ENCODE results near the gene SLC25A44.

SLC25A44 gene

GRCh38 chr1:156238248-156238647 lies 44.3 kb downstream of the SLC25A44 start:
- no peaks in the 10 kb centered on the region for H3K9me2 ChIP-seq (replicated peaks; ENCODE audit: low read depth, low read length)
- no peak overlapping the region for H2AFZ ChIP-seq (ENCODE audit: low read length)
- H3F3A ChIP-seq (ENCODE audit: low read depth): no peaks in the 10 kb centered on the region
- no peaks in the 10 kb centered on the region for H3K79me2 ChIP-seq (ENCODE audit: insufficient read depth, low read length)
- H3K36me3 ChIP-seq (ENCODE audit: insufficient read depth, low read length): peaks cover 25% of the 10 kb centered on the region; the same call in 1 of the 2 replicates
- no peaks in the 10 kb centered on the region for H3K27me3 ChIP-seq (ENCODE audit: insufficient read depth, low read length, poor library complexity, severe bottlenecking)
- TF ChIP-seq CTCF (conservative IDR thresholded peaks at IDR 0.05; ENCODE audit: low read length) (no peak), EZH2phosphoT487 (IDR thresholded peaks at IDR 0.05; ENCODE audit: borderline replicate concordance) (no peak)
- H4K20me1 ChIP-seq (ENCODE audit: insufficient read depth, low read length, poor library complexity, severe bottlenecking): no peaks in the 10 kb centered on the region
- H3K4me3 ChIP-seq (ENCODE audit: low read length, poor library complexity, severe bottlenecking): no peak overlapping the region
- no peaks in the 10 kb centered on the region for H3K4me1 ChIP-seq (ENCODE audit: insufficient read depth, low read length, poor library complexity, severe bottlenecking)
- H3K4me2 ChIP-seq (ENCODE audit: low read depth, low read length, poor library complexity, severe bottlenecking): no peak overlapping the region
- H3K9me3 ChIP-seq (ENCODE audit: insufficient read depth, low read depth, low read length): no peaks in the 10 kb centered on the region
- no peak overlapping the region for H3K9ac ChIP-seq (ENCODE audit: low read depth, low read length, poor library complexity, severe bottlenecking)

GRCh38 chr1:156241311-156241811 lies 47.5 kb downstream of the SLC25A44 start:
- no peaks in the 10 kb centered on the region for H3K9me2 ChIP-seq (replicated peaks; ENCODE audit: low read depth, low read length)
- TF ChIP-seq EZH2phosphoT487 (IDR thresholded peaks at IDR 0.05; ENCODE audit: borderline replicate concordance): no peak
- no peak for TF ChIP-seq CTCF (conservative IDR thresholded peaks at IDR 0.05; ENCODE audit: low read length)
- H3K9ac ChIP-seq (ENCODE audit: low read depth, low read length, poor library complexity, severe bottlenecking): no peak overlapping the region
- H3K9me3 ChIP-seq (ENCODE audit: insufficient read depth, low read depth, low read length): no peaks in the 10 kb centered on the region
- H3K36me3 ChIP-seq (ENCODE audit: insufficient read depth, low read length): peaks cover 24% of the 10 kb centered on the region; the same call in 1 of the 2 replicates
- H2AFZ ChIP-seq (ENCODE audit: low read length): no peak overlapping the region
- H3K79me2 ChIP-seq (ENCODE audit: insufficient read depth, low read length): no peaks in the 10 kb centered on the region
- H3K4me1 ChIP-seq (ENCODE audit: insufficient read depth, low read length, poor library complexity, severe bottlenecking): no peaks in the 10 kb centered on the region
- H4K20me1 ChIP-seq (ENCODE audit: insufficient read depth, low read length, poor library complexity, severe bottlenecking): no peaks in the 10 kb centered on the region
- H3F3A ChIP-seq (ENCODE audit: low read depth): no peaks in the 10 kb centered on the region
- H3K4me3 ChIP-seq (ENCODE audit: low read length, poor library complexity, severe bottlenecking): no peak overlapping the region
- no peaks in the 10 kb centered on the region for H3K27me3 ChIP-seq (ENCODE audit: insufficient read depth, low read length, poor library complexity, severe bottlenecking)
- no peak overlapping the region for H3K4me2 ChIP-seq (ENCODE audit: low read depth, low read length, poor library complexity, severe bottlenecking)

- H3K36me3 ChIP-seq (ENCODE audit: insufficient read depth, low read length): peaks cover 19% of the 10 kb centered on the region; the same call in 1 of the 2 replicates
- no peaks in the 10 kb centered on the region for H3K4me1 ChIP-seq (ENCODE audit: insufficient read depth, low read length, poor library complexity, severe bottlenecking)
Measured at GRCh38 chr1:156241926-156242325, 48.0 kb downstream of the SLC25A44 start, which contains the start of gene BGLAP. Gene BGLAP, plus strand, starts transcription at chr1:156242184. Its CDS starts 48 bp downstream, at chr1:156242232.

More at GRCh38 chr1:156241926-156242325, 48.0 kb downstream of the SLC25A44 start, which contains the start of gene BGLAP:
- Histone ChIP-seq H3K27me3 (ENCODE audit: insufficient read depth, low read length, poor library complexity, severe bottlenecking) (no peaks in the 10 kb centered on the region), H3K9me3 (ENCODE audit: insufficient read depth, low read depth, low read length) (no peaks in the 10 kb centered on the region), H3K9me2 (replicated peaks; ENCODE audit: low read depth, low read length) (no peaks in the 10 kb centered on the region), H3K4me3 (ENCODE audit: low read length, poor library complexity, severe bottlenecking) (no peak within 1 kb of the TSS), H2AFZ (ENCODE audit: low read length) (no peak within 1 kb of the TSS), H3K9ac (ENCODE audit: low read depth, low read length, poor library complexity, severe bottlenecking) (no peak within 1 kb of the TSS), H4K20me1 (ENCODE audit: insufficient read depth, low read length, poor library complexity, severe bottlenecking) (no peaks in the 10 kb centered on the region), H3K79me2 (ENCODE audit: insufficient read depth, low read length) (no peaks in the 10 kb centered on the region), H3K4me2 (ENCODE audit: low read depth, low read length, poor library complexity, severe bottlenecking) (no peak within 1 kb of the TSS), H3F3A (ENCODE audit: low read depth) (no peaks in the 10 kb centered on the region)
- TF ChIP-seq CTCF (conservative IDR thresholded peaks at IDR 0.05; ENCODE audit: low read length) (no peak), EZH2phosphoT487 (IDR thresholded peaks at IDR 0.05; ENCODE audit: borderline replicate concordance) (no peak)
